Choroid plexus epithelial cell (primary cell): ENCODE results near the gene TP53I13.

Experiments used
- DNase-seq: peaks from one replicate; pipeline ENCODE4 v3.0.0-alpha.2; 2010; ENCODE audit warnings: low read depth
- H3K4me3 ChIP-seq: 2 replicates; pipeline ENCODE4 v1.5.1; 2011; ENCODE audit warnings: low read depth, mild to moderate bottlenecking, control low read depth, low read length, moderate library complexity
- CTCF ChIP-seq: conservative IDR thresholded peaks from 2 replicates; pipeline ENCODE4 v1.5.1; 2011; ENCODE audit warnings: low read depth, mild to moderate bottlenecking, control low read depth, inconsistent platforms, low read length, moderate library complexity

TP53I13 gene

DNA sequence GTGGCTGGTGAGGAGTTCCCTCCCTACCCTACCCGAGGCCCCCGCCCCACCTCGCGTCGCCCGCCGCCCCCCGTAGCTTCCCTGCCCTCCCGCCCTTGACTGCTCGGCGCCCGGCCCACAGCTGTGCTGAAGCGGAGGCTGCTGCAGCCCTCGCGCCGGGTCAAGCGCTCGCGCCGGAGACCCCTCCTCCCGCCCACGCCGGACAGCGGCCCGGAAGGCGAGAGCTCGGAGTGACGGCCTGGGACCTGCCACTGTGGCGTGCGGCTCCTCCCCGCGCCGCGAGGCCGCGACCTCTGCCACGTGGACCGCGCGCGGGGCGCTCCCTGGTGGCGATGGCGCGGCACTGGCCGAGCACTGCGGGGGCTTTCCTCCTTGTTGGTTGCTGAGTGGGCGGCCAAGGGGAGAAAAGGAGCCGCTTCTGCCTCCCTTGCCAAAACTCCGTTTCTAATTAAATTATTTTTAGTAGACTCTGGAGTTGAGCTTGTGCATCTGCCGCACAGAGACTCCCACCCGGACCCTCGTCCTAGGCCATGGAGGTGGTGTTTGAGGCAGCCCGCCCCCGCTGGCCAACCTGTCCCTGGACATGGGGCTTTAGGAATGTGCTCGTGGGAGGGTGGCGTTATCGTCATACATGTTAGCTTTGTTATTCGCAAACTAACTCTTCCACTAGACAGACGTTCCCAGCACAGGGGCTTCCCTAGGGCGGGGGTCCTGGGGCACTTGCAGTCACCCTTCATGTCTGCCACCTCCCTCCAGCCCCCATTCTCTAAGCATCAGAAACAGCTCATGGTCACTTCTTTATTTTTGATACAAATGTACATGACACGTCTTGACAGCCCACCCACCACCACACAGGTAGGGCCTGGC is 4.4 kb downstream of the TP53I13 start:
- DNase-seq = peak; percentile 60
- H3K4me3 ChIP-seq = peak overlapping the region; percentile 40
- peak; percentile 56 for TF ChIP-seq CTCF

GRCh38 chr17:29573558-29573869 is 5.0 kb downstream of the TP53I13 start:
- TF ChIP-seq CTCF = no peak
- H3K4me3 ChIP-seq = no peak overlapping the region
- no peak for DNase-seq

DNA sequence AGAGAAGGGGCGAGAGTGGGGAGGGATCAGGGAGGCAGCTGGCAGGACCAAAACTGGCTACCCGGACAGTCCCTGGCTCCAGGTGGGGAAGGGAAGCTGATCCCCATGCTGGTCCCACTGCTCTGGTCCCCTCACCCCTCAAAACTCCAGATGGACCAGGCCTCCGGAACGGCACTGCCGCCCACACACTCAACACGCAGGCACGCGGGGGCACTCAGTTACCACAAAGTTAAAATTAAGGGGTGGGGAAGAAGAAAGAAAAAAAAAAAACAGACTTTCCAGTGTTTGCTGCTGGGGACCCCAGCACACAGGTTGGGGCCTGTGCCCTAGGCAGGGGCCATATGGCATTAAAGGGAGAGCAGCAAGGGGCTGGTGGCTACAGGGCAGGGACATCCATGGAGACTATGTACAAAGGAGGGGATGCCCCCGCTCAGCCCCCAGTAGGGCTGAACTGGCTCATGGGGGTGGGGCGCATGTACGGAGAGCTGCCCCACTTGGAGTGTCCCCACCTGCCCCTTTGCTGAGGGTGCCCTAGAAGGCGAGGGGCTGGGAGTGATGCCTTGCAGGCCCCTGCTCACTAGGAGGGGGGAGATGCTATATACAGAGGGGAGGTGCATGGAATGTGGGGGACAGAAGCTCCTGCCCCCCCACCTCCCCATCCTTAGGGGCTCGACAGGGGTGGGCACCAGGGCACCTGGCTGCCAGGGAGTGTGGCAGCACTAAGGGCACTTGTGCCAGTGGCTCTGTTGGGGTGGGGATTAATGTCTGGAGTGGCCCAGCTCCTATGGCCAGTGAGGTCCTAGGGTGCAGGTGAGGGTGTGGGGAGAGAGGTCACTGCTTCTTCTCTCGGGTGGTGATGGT is 5.6 kb downstream of the TP53I13 start:
- no peak for DNase-seq
- H3K4me3 ChIP-seq = no peak overlapping the region
- no peak for TF ChIP-seq CTCF

DNA sequence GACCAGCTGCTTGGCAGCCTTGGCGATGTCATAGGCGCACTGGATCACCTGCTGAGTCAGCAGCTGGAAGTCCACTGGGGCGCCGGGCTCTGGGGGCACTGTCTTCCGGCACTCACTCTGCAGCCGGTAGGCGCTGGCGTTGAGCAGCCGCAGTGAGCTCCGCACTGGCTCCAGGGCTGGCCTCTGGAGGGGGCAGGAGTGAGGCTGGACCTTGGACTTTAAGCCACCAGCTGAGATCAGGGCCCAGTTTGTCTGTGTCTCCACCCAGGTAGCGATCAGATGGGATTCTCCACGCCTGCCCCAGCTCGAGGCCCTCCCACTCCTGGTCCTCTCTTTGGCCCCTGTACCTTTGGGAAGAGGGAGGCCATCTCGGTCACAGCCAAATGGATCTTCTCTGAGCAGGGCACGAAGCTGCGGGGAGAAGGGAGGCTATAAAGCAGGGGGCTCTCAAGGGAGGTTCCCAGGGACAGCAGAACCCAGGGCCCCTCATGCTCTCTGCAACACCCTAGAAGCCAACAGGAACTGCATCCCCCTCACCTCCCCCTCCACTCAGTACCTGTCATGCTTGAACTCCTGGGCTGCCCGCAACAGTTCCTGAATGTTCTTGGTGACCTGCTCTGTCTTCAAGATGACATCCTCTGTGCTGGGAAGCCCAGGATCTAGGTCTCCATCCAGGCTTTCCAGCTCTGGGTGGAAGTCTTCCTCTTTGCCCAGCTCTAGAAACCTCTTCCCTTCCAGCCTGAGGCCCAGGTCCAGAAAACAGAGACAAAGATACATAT is 6.4 kb downstream of the TP53I13 start:
- no peak for DNase-seq
- no peak for TF ChIP-seq CTCF
- no peak overlapping the region for H3K4me3 ChIP-seq

GRCh38 chr17:29575511-29576213 is 7.2 kb downstream of the TP53I13 start:
- no peak overlapping the region for H3K4me3 ChIP-seq
- DNase-seq = no peak
- TF ChIP-seq CTCF = no peak

DNA sequence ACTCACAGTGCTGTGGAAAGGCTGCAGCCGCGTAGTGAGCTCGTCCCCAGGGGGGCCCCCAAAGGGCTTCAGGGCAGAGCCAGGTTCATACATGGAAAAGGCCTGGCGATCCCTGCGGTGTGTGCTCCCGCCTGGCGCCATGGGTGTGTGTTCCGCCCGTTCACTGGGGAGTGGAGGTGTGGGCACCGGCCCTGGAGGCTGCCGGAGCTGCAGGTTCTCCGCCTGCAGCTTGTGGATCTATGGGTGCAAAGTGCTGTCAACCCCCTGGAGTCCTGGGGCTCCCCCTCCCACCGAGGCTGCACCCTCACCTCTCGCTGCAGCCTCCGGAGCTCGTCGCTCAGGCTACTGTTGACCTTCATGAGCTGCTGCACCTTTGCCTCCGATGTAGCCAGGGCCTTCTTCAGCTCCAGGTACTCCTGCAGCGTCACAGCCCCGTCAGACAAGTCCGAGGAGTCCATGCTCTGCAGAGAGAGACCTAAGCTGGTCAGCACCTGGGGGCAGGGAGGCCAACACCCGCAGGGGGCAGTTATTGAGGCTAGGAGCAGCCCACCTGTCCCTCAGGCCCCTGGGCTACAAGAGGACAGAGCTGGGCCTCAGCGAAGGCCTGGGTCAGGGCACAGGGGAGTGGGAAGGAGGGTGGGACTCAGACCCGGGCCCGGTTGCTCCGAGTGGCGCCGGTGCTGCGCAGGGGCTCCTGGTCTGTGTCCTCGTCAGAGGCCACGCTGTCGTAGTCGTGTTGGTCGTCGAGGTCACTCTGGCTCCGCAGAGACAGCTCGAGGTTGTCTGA is 7.9 kb downstream of the TP53I13 start:
- no peak overlapping the region for H3K4me3 ChIP-seq
- TF ChIP-seq CTCF = no peak
- DNase-seq = no peak
